ENCODE data around the gene MKKS. TPM values are rescaled to one million over a fixed set of nuclear protein-coding genes. Genes with fewer than 3 reads are reported as not detected.

The MKKS gene
- total and polyA plus RNA-seq, 2 of the 13 experiments (the other 11 are each of a cell fraction or from before 2014, with no cell fraction given), result 26.7 to 34.5 TPM

DNA sequence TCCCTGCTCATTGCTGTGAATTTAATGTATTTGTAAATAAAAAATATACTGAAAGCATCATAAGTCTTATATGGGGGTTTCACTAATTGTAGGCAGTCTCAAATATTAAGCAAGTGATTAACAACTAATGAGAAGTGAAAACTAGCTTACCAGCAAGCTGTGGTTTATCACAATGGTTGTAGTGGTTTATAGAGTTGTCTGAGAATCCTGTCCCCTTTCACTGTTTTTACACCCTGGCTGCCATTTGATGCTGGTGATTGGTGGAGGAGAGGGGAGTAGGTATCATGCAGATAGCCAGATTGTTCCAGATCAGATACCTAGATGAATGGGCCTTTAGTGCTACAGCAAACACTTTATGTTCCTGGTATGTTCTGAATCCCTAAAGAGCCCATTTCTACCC, 6.0 kb downstream of the MKKS start:
- intact Hi-C loops (cut with micrococcal nuclease; ENCODE audit: unreplicated experiment) (loop anchor here (5.0 kb wide), 1 partner anchor 1114 kb away; no protein-coding TSS in a partner anchor), in situ Hi-C loops (cut with HindIII; ENCODE audit: extremely low pct_ligation_motif_present, low pct_unique_long_range_greater_than_20kb) (loop anchor here (5.0 to 25.0 kb wide), 4 partner anchors 111 to 1109 kb away; no protein-coding TSS in a partner anchor)
- DNase-seq (ENCODE audit: low spot score) (no peak), FAIRE-seq (no peak), ATAC-seq (no peak)
- ChIA-PET CTCF (ENCODE audit: low intra/inter-chr PET ratio, low total read pairs) (interaction anchor here (1.1 to 5.0 kb wide), 3 partner anchors 111 to 450 kb away, joined by 5 to 59 read pairs (median 11); no protein-coding TSS in a partner anchor), POLR2A (interaction anchor here (1.0 kb wide), 1 partner anchor 111 kb away, joined by 3 read pairs; no protein-coding TSS in a partner anchor)
- Histone ChIP-seq H3K27ac (ENCODE audit: extremely low read length, insufficient read depth, low read length) (peak overlapping the region; percentile 62), H4K20me1 (ENCODE audit: insufficient read depth, low read length) (peaks cover 23% of the 10 kb centered on the region), H3K27me3 (ENCODE audit: control insufficient read depth in 1 of 2, insufficient read depth in 2 of 2, low read length in 2 of 2) (no peaks in the 10 kb centered on the region), H3K9me3 (ENCODE audit: low read length) (no peaks in the 10 kb centered on the region), H2AFZ (ENCODE audit: low read length) (no peak overlapping the region), H3K9ac (ENCODE audit: insufficient read depth, low read depth, low read length) (no peak overlapping the region), H3K36me3 (replicated peaks in 1 of 2; ENCODE audit: control insufficient read depth in 1 of 2, insufficient read depth in 2 of 2, low read length in 2 of 2) (peaks cover 4 to 25% of the 10 kb centered on the region in 2 experiments; a peak in 4 of 5 replicates), H3K79me2 (ENCODE audit: insufficient read depth, low read length) (peaks cover 97% of the 10 kb centered on the region), H3K4me2 (ENCODE audit: low read depth, low read length) (no peak overlapping the region), H3K4me1 (ENCODE audit: insufficient read depth, low read length) (peaks cover 73% of the 10 kb centered on the region), H3K4me3 (replicated peaks in 1 of 3; ENCODE audit: insufficient read depth in 1 of 3, low read depth in 2 of 3, low read length in 3 of 3) (no peak overlapping the region)
- no TSS peak for BruUV-seq (replicated peaks)
- TF ChIP-seq ZNF724P (CRISPR knock-in tag; IDR thresholded peaks at IDR 0.05; ENCODE audit: borderline replicate concordance) (no peak), ZNF552 (CRISPR knock-in tag; IDR thresholded peaks at IDR 0.05; ENCODE audit: borderline replicate concordance) (no peak), ZNF318 (CRISPR knock-in tag; IDR thresholded peaks at IDR 0.05) (no peak), DNMT3B (CRISPR knock-in tag; conservative IDR thresholded peaks at IDR 0.05) (no peak), TMF1 (CRISPR knock-in tag; IDR thresholded peaks at IDR 0.05; ENCODE audit: low read depth) (no peak), ESRRA (CRISPR knock-in tag; IDR thresholded peaks at IDR 0.05; ENCODE audit: low read depth) (no peak), ZBTB43 (CRISPR knock-in tag; conservative IDR thresholded peaks at IDR 0.05) (no peak), SMARCC2 (IDR thresholded peaks at IDR 0.05) (no peak), KDM5B (CRISPR knock-in tag; IDR thresholded peaks at IDR 0.05; ENCODE audit: borderline replicate concordance) (no peak), CENPT (CRISPR knock-in tag; IDR thresholded peaks at IDR 0.05; ENCODE audit: low read depth) (no peak), TOE1 (CRISPR knock-in tag; IDR thresholded peaks at IDR 0.05) (no peak), SRSF4 (IDR thresholded peaks at IDR 0.05; ENCODE audit: low read depth, low read length, poor library complexity, severe bottlenecking) (no peak), MXI1 (IDR thresholded peaks at IDR 0.05; ENCODE audit: borderline replicate concordance, low read depth, low read length) (no peak), ZNF670 (CRISPR knock-in tag; IDR thresholded peaks at IDR 0.05; ENCODE audit: borderline replicate concordance) (no peak), JDP2 (CRISPR knock-in tag; IDR thresholded peaks at IDR 0.05; ENCODE audit: borderline replicate concordance) (no peak), ZNF839 (CRISPR knock-in tag; IDR thresholded peaks at IDR 0.05; ENCODE audit: borderline replicate concordance) (no peak)

All from HepG2 (cell line).